HepG2 (cell line): Measurements from ENCODE around the gene UQCRC2. TPM values are rescaled to one million over a fixed set of nuclear protein-coding genes. Genes with fewer than 3 reads are reported as not detected.

Source experiments
- ATAC-seq: fragments of 200-7000 bp; cut with Tn5 transposase; 3 replicates; pipeline ENCODE4 v1.9.1; 2020; ENCODE audit warnings: mild to moderate bottlenecking, moderate library complexity
- BruUV-seq: library from RNA; stranded (reverse); fragments of 400-500 nt; replicated peaks from 2 replicates; lab custom pipeline; 2021; lab: Mats Ljungman, UMichigan
- CTCF ChIA-PET: fragments of 300-600 bp; formaldehyde crosslinking; extraction: SDS; loops from one replicate; lab custom pipeline; 2021; ENCODE audit warnings: low total read pairs, inconsistent platforms, low intra/inter-chr PET ratio; lab: Yijun Ruan, JAX
- POLR2A ChIA-PET: fragments of 350-600 bp; sonication (Branson Sonifier 250); formaldehyde crosslinking; loops from one replicate; lab custom pipeline; 2020; ENCODE audit warnings: antibody characterized with exemption, inconsistent platforms; lab: Yijun Ruan, JAX
- DNase-seq: peaks from one replicate; pipeline ENCODE4 v3.0.0-alpha.2; 2015; ENCODE audit warnings: low spot score
- FAIRE-seq: peaks from 3 replicates; lab custom pipeline; 2011; peaks lifted over from hg19 to GRCh38; lab: Jason Lieb, UNC
- H2AFZ ChIP-seq: one replicate; pipeline ENCODE4 v1.6.1; 2011; ENCODE audit warnings: low read length, inconsistent platforms
- H3K27ac ChIP-seq: fragments of 300-600 bp; 3 replicates; pipeline ENCODE4 v1.8.0; 2011; ENCODE audit warnings: mixed run types, mild to moderate bottlenecking, mixed read lengths, low read length, inconsistent platforms; ENCODE audit not compliant: insufficient read depth; ENCODE audit errors: extremely low read length
- H3K27me3 ChIP-seq, 2 experiments: fragments of 200-600 bp in 1 of 2; 2 replicates in 1 of 2; 3 replicates in 1 of 2; pipeline versions ENCODE4 v1.6.0 to v1.8.0; 2011; ENCODE audit warnings: low read length in 2 of 2, mild to moderate bottlenecking in 2 of 2, moderate library complexity in 2 of 2, inconsistent platforms in 1 of 2; ENCODE audit not compliant: insufficient read depth in 2 of 2, control insufficient read depth in 1 of 2
- H3K36me3 ChIP-seq, 2 experiments: fragments of 200-600 bp in 1 of 2; replicated peaks in 1 of 2; 2 replicates in 1 of 2; 3 replicates in 1 of 2; pipeline versions ENCODE4 v1.5.1 to v1.8.0; 2011; ENCODE audit warnings: low read length in 2 of 2, inconsistent platforms in 1 of 2; ENCODE audit not compliant: insufficient read depth in 2 of 2, control insufficient read depth in 1 of 2
- H3K4me1 ChIP-seq: 2 replicates; pipeline ENCODE4 v1.5.1; 2012; ENCODE audit warnings: low read length, inconsistent platforms; ENCODE audit not compliant: insufficient read depth
- H3K4me2 ChIP-seq: 2 replicates; pipeline ENCODE4 v1.6.0; 2011; ENCODE audit warnings: low read depth, low read length, inconsistent platforms
- H3K4me3 ChIP-seq, 3 experiments: fragments of 200-600 bp in 1 of 3; sonication (generic), shearing (Covaris generic) in 1 of 3; replicated peaks in 1 of 3; 2 replicates each; pipeline ENCODE4 v1.5.1; 2011 to 2016; ENCODE audit warnings: low read length in 3 of 3, inconsistent platforms in 2 of 3, low read depth in 2 of 3, mild to moderate bottlenecking in 2 of 3, control low read depth in 1 of 3, mixed read lengths in 1 of 3; ENCODE audit not compliant: insufficient read depth in 1 of 3
- H3K79me2 ChIP-seq: one replicate; pipeline ENCODE4 v1.6.1; 2011; ENCODE audit warnings: low read length, inconsistent platforms; ENCODE audit not compliant: insufficient read depth
- H3K9ac ChIP-seq: 2 replicates; pipeline ENCODE4 v1.6.0; 2011; ENCODE audit warnings: mild to moderate bottlenecking, low read depth, low read length, inconsistent platforms; ENCODE audit not compliant: insufficient read depth
- H3K9me3 ChIP-seq: 2 replicates; pipeline ENCODE4 v1.5.1; 2012; ENCODE audit warnings: mild to moderate bottlenecking, low read length
- H4K20me1 ChIP-seq: 2 replicates; pipeline ENCODE4 v1.6.0; 2011; ENCODE audit warnings: inconsistent platforms, mild to moderate bottlenecking, low read length, moderate library complexity; ENCODE audit not compliant: insufficient read depth
- KAT2B ChIP-seq: fragments of 150-350 bp; IDR thresholded peaks from 2 replicates; pipeline ENCODE4 v1.6.1; 2014; ENCODE audit warnings: low read depth, low read length, borderline replicate concordance
- PCBP1 ChIP-seq: fragments of 200-400 bp; formaldehyde crosslinking; IDR thresholded peaks from 2 replicates; pipeline ENCODE4 v1.6.1; 2017; ENCODE audit warnings: mild to moderate bottlenecking, low read depth, low read length, borderline replicate concordance
- POLR2AphosphoS5 ChIP-seq: IDR thresholded peaks from 2 replicates; pipeline ENCODE4 v1.6.1; 2012; ENCODE audit warnings: low read depth, low read length
- RBM22 ChIP-seq: fragments of 200-400 bp; formaldehyde crosslinking; optimal IDR thresholded peaks from 2 replicates; pipeline ENCODE3; 2017; ENCODE audit warnings: mild to moderate bottlenecking, low read length, moderate library complexity
- TARDBP ChIP-seq: sonication (generic); formaldehyde crosslinking; IDR thresholded peaks from 2 replicates; pipeline ENCODE4 v1.8.0; 2022; ENCODE audit warnings: mild to moderate bottlenecking, missing genetic modification reagents
- THAP11 ChIP-seq: IDR thresholded peaks from 2 replicates; pipeline ENCODE4 v1.6.1; 2016; ENCODE audit warnings: missing biosample characterization, missing genetic modification reagents
- ZNF101 ChIP-seq: sonication (generic); formaldehyde crosslinking; IDR thresholded peaks from 2 replicates; pipeline ENCODE4 v1.4.0; 2020; ENCODE audit warnings: mild to moderate bottlenecking, low read depth, missing genetic modification reagents, borderline replicate concordance
- ZNF274 ChIP-seq: sonication (generic); formaldehyde crosslinking; IDR thresholded peaks from 2 replicates; pipeline ENCODE4 v1.5.1; 2020; ENCODE audit warnings: mild to moderate bottlenecking, missing genetic modification reagents
- ZNF552 ChIP-seq: sonication (generic); formaldehyde crosslinking; IDR thresholded peaks from 2 replicates; pipeline ENCODE4 v1.9.0; 2022; ENCODE audit warnings: missing genetic modification reagents, mild to moderate bottlenecking, borderline replicate concordance
- WGBS: methylation state at CpG from one replicate; pipeline ENCODE4 v1.1.6; 2017; ENCODE audit warnings: low lambda C conversion rate; 5-methylcytosine and 5-hydroxymethylcytosine counted together
- in situ Hi-C: cut with HindIII; loops from 2 replicates; pipeline ENCODE4 v1.10.0; 2017; ENCODE audit warnings: low pct_unique_long_range_greater_than_20kb; ENCODE audit not compliant: extremely low pct_ligation_motif_present
- intact Hi-C: fragments of 100-400 bp; cut with micrococcal nuclease; formaldehyde crosslinking; loops from one replicate; pipeline ENCODE4 v1.10.0; 2022; ENCODE audit not compliant: unreplicated experiment
- polyA plus RNA-seq, 8 experiments: library from polyadenylated mRNA; depleted of rRNA in 3 of 8; stranded (reverse) in 7 of 8; unstranded in 1 of 8; fragments of >200 nt; fragmentation: Illumina TruSeq in 4 of 8; extraction: Trizol in 4 of 8; gene quantifications; 2 replicates each; pipeline versions ENCODE4 v1.2.1 to v1.2.3, GENCODE V29; 2011 to 2016; ENCODE audit warnings: low read depth in 4 of 8, missing spikeins in 1 of 8, mixed read lengths in 1 of 8; ENCODE audit not compliant: insufficient read depth in 1 of 8
- total RNA-seq, 5 experiments: library from RNA; depleted of rRNA; stranded (reverse); fragments of >200 nt; fragmentation: Illumina TruSeq; extraction: Trizol; gene quantifications; 2 replicates each; pipeline ENCODE4 v1.2.3, GENCODE V29; 2016; ENCODE audit warnings: low read depth in 1 of 5
- TF ChIP-seq, protein P1 (sequence below): sonication (generic); formaldehyde crosslinking; IDR thresholded peaks from 2 replicates; pipeline ENCODE4 v1.5.0; 2020; ENCODE audit warnings: missing genetic modification reagents
- TF ChIP-seq, protein P2 (sequence below): IDR thresholded peaks from 2 replicates; pipeline ENCODE4 v1.6.1; 2016; ENCODE audit warnings: mild to moderate bottlenecking
- TF ChIP-seq, protein P3 (sequence below): sonication (generic); formaldehyde crosslinking; IDR thresholded peaks from 2 replicates; pipeline ENCODE4 v1.4.0; 2020; ENCODE audit warnings: missing genetic modification reagents
- TF ChIP-seq, protein P4 (sequence below): sonication (generic); formaldehyde crosslinking; IDR thresholded peaks from 2 replicates; pipeline ENCODE4 v1.9.0; 2021; ENCODE audit warnings: mild to moderate bottlenecking, missing genetic modification reagents

UQCRC2 gene
- total and polyA plus RNA-seq, 2 of the 13 experiments (the other 11 are each of a cell fraction or from before 2014, with no cell fraction given) = 442 to 536 TPM

DNA sequence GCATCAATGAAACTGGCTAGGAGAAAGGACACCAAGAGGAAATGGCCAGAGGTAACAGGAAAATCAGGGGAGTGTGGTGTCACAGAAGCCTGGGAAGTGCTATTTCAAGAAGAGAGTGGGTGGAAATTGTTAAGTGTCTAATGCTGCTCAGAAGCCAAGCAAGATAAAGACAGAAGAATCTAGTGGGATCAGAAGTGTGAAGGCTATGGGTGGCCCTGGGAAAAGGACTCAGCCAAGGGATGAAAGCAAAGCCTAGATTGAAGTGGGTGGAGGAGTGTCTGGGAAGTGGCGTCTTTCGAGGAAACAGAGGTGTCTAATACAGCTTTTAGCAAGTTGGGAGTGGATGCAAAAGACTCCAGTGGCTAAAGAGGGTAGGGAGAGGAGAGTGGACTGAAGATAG lies 34.3 kb downstream of the UQCRC2 start:
- FAIRE-seq (no peak), DNase-seq (no peak), ATAC-seq (peak; percentile 9; the same call in 1 of the 3 replicates)
- peaks cover 2% of the 10 kb centered on the region; the same call in 1 of the 2 replicates for H3K4me1 ChIP-seq
- WGBS = 96% methylated on average over 2 of the region's 2 CpGs
- no peak overlapping the region for H3K27ac ChIP-seq
- no peaks in the 10 kb centered on the region for H3K27me3 ChIP-seq
- peaks cover 9 to 29% of the 10 kb centered on the region in 2 experiments for H3K36me3 ChIP-seq
- no peak overlapping the region for H3K4me2 ChIP-seq
- intact Hi-C loops (no loop called here), in situ Hi-C loops (no loop called here)
- no peaks in the 10 kb centered on the region for H3K9me3 ChIP-seq
- no peak overlapping the region for H2AFZ ChIP-seq
- no peaks in the 10 kb centered on the region for H3K79me2 ChIP-seq
- no peak overlapping the region for H3K4me3 ChIP-seq
- ChIA-PET CTCF (no interaction called here), POLR2A (no interaction called here)
- H3K9ac ChIP-seq = no peak overlapping the region
- no peaks in the 10 kb centered on the region; the same call in 1 of the 2 replicates for H4K20me1 ChIP-seq
- BruUV-seq = no TSS peak
- TF ChIP-seq ZNF274 (CRISPR knock-in tag) (no peak), ZNF101 (CRISPR knock-in tag) (no peak), KAT2B (no peak), RBM22 (peak; percentile 81), PCBP1 (no peak), THAP11 (CRISPR knock-in tag) (no peak), ZNF552 (CRISPR knock-in tag) (no peak), POLR2AphosphoS5 (peak; percentile 42; the same call in 1 of the 2 replicates), TARDBP (no peak)
- TF ChIP-seq, protein P1, sequence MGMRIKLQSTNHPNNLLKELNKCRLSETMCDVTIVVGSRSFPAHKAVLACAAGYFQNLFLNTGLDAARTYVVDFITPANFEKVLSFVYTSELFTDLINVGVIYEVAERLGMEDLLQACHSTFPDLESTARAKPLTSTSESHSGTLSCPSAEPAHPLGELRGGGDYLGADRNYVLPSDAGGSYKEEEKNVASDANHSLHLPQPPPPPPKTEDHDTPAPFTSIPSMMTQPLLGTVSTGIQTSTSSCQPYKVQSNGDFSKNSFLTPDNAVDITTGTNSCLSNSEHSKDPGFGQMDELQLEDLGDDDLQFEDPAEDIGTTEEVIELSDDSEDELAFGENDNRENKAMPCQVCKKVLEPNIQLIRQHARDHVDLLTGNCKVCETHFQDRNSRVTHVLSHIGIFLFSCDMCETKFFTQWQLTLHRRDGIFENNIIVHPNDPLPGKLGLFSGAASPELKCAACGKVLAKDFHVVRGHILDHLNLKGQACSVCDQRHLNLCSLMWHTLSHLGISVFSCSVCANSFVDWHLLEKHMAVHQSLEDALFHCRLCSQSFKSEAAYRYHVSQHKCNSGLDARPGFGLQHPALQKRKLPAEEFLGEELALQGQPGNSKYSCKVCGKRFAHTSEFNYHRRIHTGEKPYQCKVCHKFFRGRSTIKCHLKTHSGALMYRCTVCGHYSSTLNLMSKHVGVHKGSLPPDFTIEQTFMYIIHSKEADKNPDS = no peak
- TF ChIP-seq, protein P2, sequence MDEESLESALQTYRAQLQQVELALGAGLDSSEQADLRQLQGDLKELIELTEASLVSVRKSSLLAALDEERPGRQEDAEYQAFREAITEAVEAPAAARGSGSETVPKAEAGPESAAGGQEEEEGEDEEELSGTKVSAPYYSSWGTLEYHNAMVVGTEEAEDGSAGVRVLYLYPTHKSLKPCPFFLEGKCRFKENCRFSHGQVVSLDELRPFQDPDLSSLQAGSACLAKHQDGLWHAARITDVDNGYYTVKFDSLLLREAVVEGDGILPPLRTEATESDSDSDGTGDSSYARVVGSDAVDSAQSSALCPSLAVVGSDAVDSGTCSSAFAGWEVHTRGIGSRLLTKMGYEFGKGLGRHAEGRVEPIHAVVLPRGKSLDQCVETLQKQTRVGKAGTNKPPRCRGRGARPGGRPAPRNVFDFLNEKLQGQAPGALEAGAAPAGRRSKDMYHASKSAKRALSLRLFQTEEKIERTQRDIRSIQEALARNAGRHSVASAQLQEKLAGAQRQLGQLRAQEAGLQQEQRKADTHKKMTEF = no peak
- TF ChIP-seq, protein P3, sequence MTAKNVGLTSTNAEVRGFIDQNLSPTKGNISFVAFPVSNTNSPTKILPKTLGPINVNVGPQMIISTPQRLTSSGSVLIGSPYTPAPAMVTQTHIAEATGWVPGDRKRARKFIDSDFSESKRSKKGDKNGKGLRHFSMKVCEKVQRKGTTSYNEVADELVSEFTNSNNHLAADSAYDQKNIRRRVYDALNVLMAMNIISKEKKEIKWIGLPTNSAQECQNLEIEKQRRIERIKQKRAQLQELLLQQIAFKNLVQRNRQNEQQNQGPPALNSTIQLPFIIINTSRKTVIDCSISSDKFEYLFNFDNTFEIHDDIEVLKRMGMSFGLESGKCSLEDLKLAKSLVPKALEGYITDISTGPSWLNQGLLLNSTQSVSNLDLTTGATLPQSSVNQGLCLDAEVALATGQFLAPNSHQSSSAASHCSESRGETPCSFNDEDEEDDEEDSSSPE (CRISPR knock-in tag) = no peak
- TF ChIP-seq, protein P4, sequence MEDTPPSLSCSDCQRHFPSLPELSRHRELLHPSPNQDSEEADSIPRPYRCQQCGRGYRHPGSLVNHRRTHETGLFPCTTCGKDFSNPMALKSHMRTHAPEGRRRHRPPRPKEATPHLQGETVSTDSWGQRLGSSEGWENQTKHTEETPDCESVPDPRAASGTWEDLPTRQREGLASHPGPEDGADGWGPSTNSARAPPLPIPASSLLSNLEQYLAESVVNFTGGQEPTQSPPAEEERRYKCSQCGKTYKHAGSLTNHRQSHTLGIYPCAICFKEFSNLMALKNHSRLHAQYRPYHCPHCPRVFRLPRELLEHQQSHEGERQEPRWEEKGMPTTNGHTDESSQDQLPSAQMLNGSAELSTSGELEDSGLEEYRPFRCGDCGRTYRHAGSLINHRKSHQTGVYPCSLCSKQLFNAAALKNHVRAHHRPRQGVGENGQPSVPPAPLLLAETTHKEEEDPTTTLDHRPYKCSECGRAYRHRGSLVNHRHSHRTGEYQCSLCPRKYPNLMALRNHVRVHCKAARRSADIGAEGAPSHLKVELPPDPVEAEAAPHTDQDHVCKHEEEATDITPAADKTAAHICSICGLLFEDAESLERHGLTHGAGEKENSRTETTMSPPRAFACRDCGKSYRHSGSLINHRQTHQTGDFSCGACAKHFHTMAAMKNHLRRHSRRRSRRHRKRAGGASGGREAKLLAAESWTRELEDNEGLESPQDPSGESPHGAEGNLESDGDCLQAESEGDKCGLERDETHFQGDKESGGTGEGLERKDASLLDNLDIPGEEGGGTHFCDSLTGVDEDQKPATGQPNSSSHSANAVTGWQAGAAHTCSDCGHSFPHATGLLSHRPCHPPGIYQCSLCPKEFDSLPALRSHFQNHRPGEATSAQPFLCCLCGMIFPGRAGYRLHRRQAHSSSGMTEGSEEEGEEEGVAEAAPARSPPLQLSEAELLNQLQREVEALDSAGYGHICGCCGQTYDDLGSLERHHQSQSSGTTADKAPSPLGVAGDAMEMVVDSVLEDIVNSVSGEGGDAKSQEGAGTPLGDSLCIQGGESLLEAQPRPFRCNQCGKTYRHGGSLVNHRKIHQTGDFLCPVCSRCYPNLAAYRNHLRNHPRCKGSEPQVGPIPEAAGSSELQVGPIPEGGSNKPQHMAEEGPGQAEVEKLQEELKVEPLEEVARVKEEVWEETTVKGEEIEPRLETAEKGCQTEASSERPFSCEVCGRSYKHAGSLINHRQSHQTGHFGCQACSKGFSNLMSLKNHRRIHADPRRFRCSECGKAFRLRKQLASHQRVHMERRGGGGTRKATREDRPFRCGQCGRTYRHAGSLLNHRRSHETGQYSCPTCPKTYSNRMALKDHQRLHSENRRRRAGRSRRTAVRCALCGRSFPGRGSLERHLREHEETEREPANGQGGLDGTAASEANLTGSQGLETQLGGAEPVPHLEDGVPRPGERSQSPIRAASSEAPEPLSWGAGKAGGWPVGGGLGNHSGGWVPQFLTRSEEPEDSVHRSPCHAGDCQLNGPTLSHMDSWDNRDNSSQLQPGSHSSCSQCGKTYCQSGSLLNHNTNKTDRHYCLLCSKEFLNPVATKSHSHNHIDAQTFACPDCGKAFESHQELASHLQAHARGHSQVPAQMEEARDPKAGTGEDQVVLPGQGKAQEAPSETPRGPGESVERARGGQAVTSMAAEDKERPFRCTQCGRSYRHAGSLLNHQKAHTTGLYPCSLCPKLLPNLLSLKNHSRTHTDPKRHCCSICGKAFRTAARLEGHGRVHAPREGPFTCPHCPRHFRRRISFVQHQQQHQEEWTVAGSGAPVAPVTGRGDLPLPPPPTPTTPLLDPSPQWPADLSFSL = no peak
